ENCODE measurements around the gene HMGN4. TPM values are rescaled to one million over a fixed set of nuclear protein-coding genes. Genes with fewer than 3 reads are reported as not detected.
A peak's percentile ranks its signal among the peaks of the same experiment; 100 is the strongest.
"Not testable (repeated sequence)": the region's sequence is repeated elsewhere in the genome, so short reads cannot be mapped to it uniquely, and the experiment has no call there.

Gene HMGN4
- total and polyA plus RNA-seq, 2 donors, result 62.1 to 110 TPM

- H3K9me3 ChIP-seq (ENCODE audit: control insufficient read depth in 2 of 2, insufficient read depth in 1 of 2, low read length in 1 of 2), result no peaks in the 10 kb centered on the region
- no peak overlapping the region for H3K27ac ChIP-seq (ENCODE audit: low read depth in 1 of 2, low read length in 1 of 2)
- no peak for DNase-seq (ENCODE audit: low read depth in 6 of 9, low spot score in 9 of 9)
- peaks cover 4 to 17% of the 10 kb centered on the region in 2 donors for H3K36me3 ChIP-seq (ENCODE audit: control insufficient read depth in 2 of 2, insufficient read depth in 2 of 2, low read length in 1 of 2)
- WGBS, result 85% methylated on average over 16 of the region's 16 CpGs
- H3K27me3 ChIP-seq (ENCODE audit: control insufficient read depth in 2 of 2, insufficient read depth in 1 of 2, low read length in 1 of 2), result no peaks in the 10 kb centered on the region
- H3K4me1 ChIP-seq (ENCODE audit: control insufficient read depth in 2 of 2, insufficient read depth in 2 of 2, low read length in 2 of 2), result peaks cover 16 to 29% of the 10 kb centered on the region in 2 donors
- H3K4me3 ChIP-seq (ENCODE audit: low read length in 2 of 2), result peak overlapping the region; percentile 97 to 98
Observed at GRCh38 chr6:26539071-26539615, 977 bp downstream of the HMGN4 start.

GRCh38 chr6:26541579-26541978 is 3.4 kb downstream of the HMGN4 start:
- no peaks in the 10 kb centered on the region for H3K9me3 ChIP-seq (ENCODE audit: control insufficient read depth in 2 of 2, insufficient read depth in 1 of 2, low read length in 1 of 2)
- peaks cover 16 to 18% of the 10 kb centered on the region in 2 donors for H3K4me1 ChIP-seq (ENCODE audit: control insufficient read depth in 2 of 2, insufficient read depth in 2 of 2, low read length in 2 of 2)
- DNase-seq (ENCODE audit: low read depth in 6 of 9, low spot score in 9 of 9), result no peak
- no peak overlapping the region for H3K27ac ChIP-seq (ENCODE audit: low read depth in 1 of 2, low read length in 1 of 2)
- H3K4me3 ChIP-seq (ENCODE audit: low read length in 2 of 2), result no peak overlapping the region
- H3K27me3 ChIP-seq (ENCODE audit: control insufficient read depth in 2 of 2, insufficient read depth in 1 of 2, low read length in 1 of 2), result no peaks in the 10 kb centered on the region
- peaks cover 9 to 29% of the 10 kb centered on the region in 2 donors for H3K36me3 ChIP-seq (ENCODE audit: control insufficient read depth in 2 of 2, insufficient read depth in 2 of 2, low read length in 1 of 2)
- WGBS, result 93% methylated on average over 1 of the region's 1 CpG

- no peak overlapping the region for H3K27ac ChIP-seq (ENCODE audit: low read depth in 1 of 2, low read length in 1 of 2)
- no peaks in the 10 kb centered on the region for H3K27me3 ChIP-seq (ENCODE audit: control insufficient read depth in 2 of 2, insufficient read depth in 1 of 2, low read length in 1 of 2)
- no peaks in the 10 kb centered on the region for H3K9me3 ChIP-seq (ENCODE audit: control insufficient read depth in 2 of 2, insufficient read depth in 1 of 2, low read length in 1 of 2)
- no peak overlapping the region for H3K4me3 ChIP-seq (ENCODE audit: low read length in 2 of 2)
- peaks cover 6 to 7% of the 10 kb centered on the region in 2 donors for H3K4me1 ChIP-seq (ENCODE audit: control insufficient read depth in 2 of 2, insufficient read depth in 2 of 2, low read length in 2 of 2)
- peaks cover 9 to 29% of the 10 kb centered on the region in 2 donors for H3K36me3 ChIP-seq (ENCODE audit: control insufficient read depth in 2 of 2, insufficient read depth in 2 of 2, low read length in 1 of 2)
- peak in 1 of 9 donors; percentile 32 for DNase-seq (ENCODE audit: low read depth in 6 of 9, low spot score in 9 of 9)
Observed at GRCh38 chr6:26543953-26544352, 5.8 kb downstream of the HMGN4 start.

GRCh38 chr6:26544473-26544872 is 6.3 kb downstream of the HMGN4 start:
- Histone ChIP-seq H3K4me1 (ENCODE audit: control insufficient read depth in 2 of 2, insufficient read depth in 2 of 2, low read length in 2 of 2) (peaks cover under 1 to 3% of the 10 kb centered on the region in 2 donors), H3K27ac (ENCODE audit: low read depth in 1 of 2, low read length in 1 of 2) (no peak overlapping the region), H3K4me3 (ENCODE audit: low read length in 2 of 2) (no peak overlapping the region), H3K9me3 (ENCODE audit: control insufficient read depth in 2 of 2, insufficient read depth in 1 of 2, low read length in 1 of 2) (no peaks in the 10 kb centered on the region), H3K36me3 (ENCODE audit: control insufficient read depth in 2 of 2, insufficient read depth in 2 of 2, low read length in 1 of 2) (peaks cover 9 to 29% of the 10 kb centered on the region in 2 donors), H3K27me3 (ENCODE audit: control insufficient read depth in 2 of 2, insufficient read depth in 1 of 2, low read length in 1 of 2) (no peaks in the 10 kb centered on the region)
- no peak for DNase-seq (ENCODE audit: low read depth in 6 of 9, low spot score in 9 of 9)

- 95% methylated on average over 6 of the region's 6 CpGs for WGBS
- H3K36me3 ChIP-seq (ENCODE audit: control insufficient read depth in 2 of 2, insufficient read depth in 2 of 2, low read length in 1 of 2), result peaks cover 5 to 23% of the 10 kb centered on the region in 2 donors
- H3K4me1 ChIP-seq (ENCODE audit: control insufficient read depth in 2 of 2, insufficient read depth in 2 of 2, low read length in 2 of 2), result peaks cover 0 to 4% of the 10 kb centered on the region in 2 donors
- no peak overlapping the region for H3K27ac ChIP-seq (ENCODE audit: low read depth in 1 of 2, low read length in 1 of 2)
- H3K4me3 ChIP-seq (ENCODE audit: low read length in 2 of 2), result no peak overlapping the region
- H3K27me3 ChIP-seq (ENCODE audit: control insufficient read depth in 2 of 2, insufficient read depth in 1 of 2, low read length in 1 of 2), result no peaks in the 10 kb centered on the region
- DNase-seq (ENCODE audit: low read depth in 6 of 9, low spot score in 9 of 9), result no peak
- peaks cover 0 to 5% of the 10 kb centered on the region in 2 donors for H3K9me3 ChIP-seq (ENCODE audit: control insufficient read depth in 2 of 2, insufficient read depth in 1 of 2, low read length in 1 of 2)
Observed at GRCh38 chr6:26545627-26546026, 7.5 kb downstream of the HMGN4 start.

GRCh38 chr6:26547363-26547762 is 9.2 kb downstream of the HMGN4 start:
- H3K4me1 ChIP-seq (ENCODE audit: control insufficient read depth in 2 of 2, insufficient read depth in 2 of 2, low read length in 2 of 2); H3K4me3 ChIP-seq (ENCODE audit: low read length in 2 of 2); H3K9me3 ChIP-seq (ENCODE audit: control insufficient read depth in 2 of 2, insufficient read depth in 1 of 2, low read length in 1 of 2); H3K27ac ChIP-seq (ENCODE audit: low read depth in 1 of 2, low read length in 1 of 2); DNase-seq (ENCODE audit: low read depth in 6 of 9, low spot score in 9 of 9); H3K27me3 ChIP-seq (ENCODE audit: control insufficient read depth in 2 of 2, insufficient read depth in 1 of 2, low read length in 1 of 2): not testable (repeated sequence)
- WGBS, result 99% methylated on average over 18 of the region's 18 CpGs
- peaks cover 5 to 22% of the 10 kb centered on the region in 2 donors for H3K36me3 ChIP-seq (ENCODE audit: control insufficient read depth in 2 of 2, insufficient read depth in 2 of 2, low read length in 1 of 2)

- Histone ChIP-seq H3K27ac (ENCODE audit: low read depth in 1 of 2, low read length in 1 of 2) (peak overlapping the region; percentile 52 to 78), H3K27me3 (ENCODE audit: control insufficient read depth in 2 of 2, insufficient read depth in 1 of 2, low read length in 1 of 2) (peaks cover 0 to 2% of the 10 kb centered on the region in 2 donors), H3K9me3 (ENCODE audit: control insufficient read depth in 2 of 2, insufficient read depth in 1 of 2, low read length in 1 of 2) (peaks cover 0 to 6% of the 10 kb centered on the region in 2 donors), H3K4me3 (ENCODE audit: low read length in 2 of 2) (peak overlapping the region; percentile 83 to 85), H3K36me3 (ENCODE audit: control insufficient read depth in 2 of 2, insufficient read depth in 2 of 2, low read length in 1 of 2) (peaks cover 0 to 6% of the 10 kb centered on the region in 2 donors), H3K4me1 (ENCODE audit: control insufficient read depth in 2 of 2, insufficient read depth in 2 of 2, low read length in 2 of 2) (peaks cover 9 to 29% of the 10 kb centered on the region in 2 donors)
- WGBS, result 4% methylated on average over 42 of the region's 42 CpGs
- DNase-seq (ENCODE audit: low read depth in 6 of 9, low spot score in 9 of 9), result peak in 4 of 9 donors; percentile 50 to 77 (median 61)
Observed at GRCh38 chr6:26550250-26550993, 12.3 kb downstream of the HMGN4 start.

GRCh38 chr6:26552205-26552604 is 14.0 kb downstream of the HMGN4 start:
- H3K4me3 ChIP-seq (ENCODE audit: low read length in 2 of 2), result no peak overlapping the region
- H3K27me3 ChIP-seq (ENCODE audit: control insufficient read depth in 2 of 2, insufficient read depth in 1 of 2, low read length in 1 of 2), result peaks cover 0 to 10% of the 10 kb centered on the region in 2 donors
- no peak for DNase-seq (ENCODE audit: low read depth in 6 of 9, low spot score in 9 of 9)
- no peak overlapping the region for H3K27ac ChIP-seq (ENCODE audit: low read depth in 1 of 2, low read length in 1 of 2)
- 91% methylated on average over 10 of the region's 10 CpGs for WGBS
- peaks cover 0 to 6% of the 10 kb centered on the region in 2 donors for H3K9me3 ChIP-seq (ENCODE audit: control insufficient read depth in 2 of 2, insufficient read depth in 1 of 2, low read length in 1 of 2)
- peaks cover 9 to 29% of the 10 kb centered on the region in 2 donors for H3K4me1 ChIP-seq (ENCODE audit: control insufficient read depth in 2 of 2, insufficient read depth in 2 of 2, low read length in 2 of 2)
- H3K36me3 ChIP-seq (ENCODE audit: control insufficient read depth in 2 of 2, insufficient read depth in 2 of 2, low read length in 1 of 2), result no peaks in the 10 kb centered on the region

- no peak overlapping the region for H3K27ac ChIP-seq (ENCODE audit: low read depth in 1 of 2, low read length in 1 of 2)
- H3K27me3 ChIP-seq (ENCODE audit: control insufficient read depth in 2 of 2, insufficient read depth in 1 of 2, low read length in 1 of 2), result peaks cover 0 to 10% of the 10 kb centered on the region in 2 donors
- peaks cover 9 to 29% of the 10 kb centered on the region in 2 donors for H3K4me1 ChIP-seq (ENCODE audit: control insufficient read depth in 2 of 2, insufficient read depth in 2 of 2, low read length in 2 of 2)
- no peaks in the 10 kb centered on the region for H3K36me3 ChIP-seq (ENCODE audit: control insufficient read depth in 2 of 2, insufficient read depth in 2 of 2, low read length in 1 of 2)
- DNase-seq (ENCODE audit: low read depth in 6 of 9, low spot score in 9 of 9), result no peak
- peak overlapping the region; percentile 48 to 58 for H3K4me3 ChIP-seq (ENCODE audit: low read length in 2 of 2)
- WGBS, result 40% methylated on average over 11 of the region's 11 CpGs
- H3K9me3 ChIP-seq (ENCODE audit: control insufficient read depth in 2 of 2, insufficient read depth in 1 of 2, low read length in 1 of 2), result peaks cover 0 to 6% of the 10 kb centered on the region in 2 donors
Observed at GRCh38 chr6:26552640-26553188, 14.5 kb downstream of the HMGN4 start.

Data from thymus (tissue), 11 donors.